Mucosa of descending colon (tissue), 3 donors: ENCODE results near the gene POLE3. TPM values are rescaled to one million over a fixed set of nuclear protein-coding genes. Genes with fewer than 3 reads are reported as not detected.
"Not testable (repeated sequence)": the region's sequence is repeated elsewhere in the genome, so short reads cannot be mapped to it uniquely, and the experiment has no call there.

ENCODE experiments used
- ATAC-seq: fragments of 200-7000 bp; cut with Tn5 transposase; one replicate; pipeline ENCODE4 v1.9.1; 2020; ENCODE audit warnings: mild to moderate bottlenecking, moderate library complexity
- DNase-seq, 3 donors: peaks; one replicate each; pipeline ENCODE4 v3.0.0-alpha.2; 2020
- H3K36me3 ChIP-seq: fragments of 200-600 bp; one replicate; pipeline ENCODE4 v1.8.0; 2021; ENCODE audit warnings: low read depth, mild to moderate bottlenecking
- H3K4me1 ChIP-seq: fragments of 200-600 bp; one replicate; pipeline ENCODE4 v1.8.0; 2021; ENCODE audit warnings: low read depth, mild to moderate bottlenecking
- H3K4me3 ChIP-seq: fragments of 200-600 bp; one replicate; pipeline ENCODE4 v1.8.0; 2021; ENCODE audit warnings: mild to moderate bottlenecking
- H3K9me3 ChIP-seq: fragments of 200-600 bp; one replicate; pipeline ENCODE4 v1.8.0; 2021; ENCODE audit warnings: mild to moderate bottlenecking
- intact Hi-C, 2 donors: fragments of 100-400 bp; cut with DNase I in 1 of 2; cut with micrococcal nuclease in 1 of 2; formaldehyde crosslinking; loops; one replicate each; pipeline versions ENCODE4 v1.11.0 to v1.11.1; 2022; cut with DNase I, micrococcal nuclease
- total RNA-seq, 3 donors: library from RNA; stranded (reverse); fragmentation: NEBNext Ultra II Directional in 2 of 3; extraction: Animal tissue kit (Norgen Biotek cat#: 25700) in 2 of 3; gene quantifications; one replicate each; pipeline versions ENCODE4 v1.2.1 to v1.2.4, GENCODE V29; 2021 to 2023
- TF ChIP-seq, protein P1 (sequence below): fragments of 200-600 bp; IDR thresholded peaks from one replicate; pipeline ENCODE4 v1.8.0; 2022; ENCODE audit warnings: antibody characterized with exemption, mild to moderate bottlenecking
- donor health status: DM: no; HTN: no; CAD: no; lungs with moderate emphysema.
- donor health status: DM: no; HTN: no; CAD: no.
- donor health status: DM: no; HTN: yes; CAD: no.

Gene POLE3
- total RNA-seq, 3 donors from 2014 or later, result 22.2 to 31.0 (median 28.6) TPM

DNA sequence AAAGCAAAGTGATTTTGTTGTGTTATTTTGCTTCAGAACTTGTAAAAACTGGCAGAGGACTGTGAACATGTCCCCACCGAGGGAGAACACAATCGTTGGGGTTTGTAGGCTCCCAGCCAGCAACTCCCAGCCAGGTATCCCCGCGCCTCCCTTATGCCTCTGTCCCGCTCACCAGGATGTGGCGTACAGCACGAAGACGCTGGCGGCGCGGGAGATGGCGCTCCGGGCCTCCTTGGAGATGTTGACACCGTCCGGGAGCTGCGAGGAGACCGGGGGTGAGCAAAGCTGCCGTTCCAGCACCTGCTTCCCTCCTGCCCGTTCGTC, 630 bp downstream of the POLE3 start:
- Histone ChIP-seq H3K36me3 (no peaks in the 10 kb centered on the region), H3K4me1 (peaks cover 15% of the 10 kb centered on the region), H3K4me3 (peak overlapping the region; percentile 73), H3K9me3 (no peaks in the 10 kb centered on the region)
- ATAC-seq (peak; percentile 15), DNase-seq (no peak)
- intact Hi-C loops, result loop anchor here (10.0 kb wide), 2 partner anchors 105 to 135 kb away; partner anchors contain the start of genes CDC26 (in 1 of the 2), PRPF4 (in 1 of the 2) and RNF183 (in 1 of the 2)
- TF ChIP-seq, protein P1, sequence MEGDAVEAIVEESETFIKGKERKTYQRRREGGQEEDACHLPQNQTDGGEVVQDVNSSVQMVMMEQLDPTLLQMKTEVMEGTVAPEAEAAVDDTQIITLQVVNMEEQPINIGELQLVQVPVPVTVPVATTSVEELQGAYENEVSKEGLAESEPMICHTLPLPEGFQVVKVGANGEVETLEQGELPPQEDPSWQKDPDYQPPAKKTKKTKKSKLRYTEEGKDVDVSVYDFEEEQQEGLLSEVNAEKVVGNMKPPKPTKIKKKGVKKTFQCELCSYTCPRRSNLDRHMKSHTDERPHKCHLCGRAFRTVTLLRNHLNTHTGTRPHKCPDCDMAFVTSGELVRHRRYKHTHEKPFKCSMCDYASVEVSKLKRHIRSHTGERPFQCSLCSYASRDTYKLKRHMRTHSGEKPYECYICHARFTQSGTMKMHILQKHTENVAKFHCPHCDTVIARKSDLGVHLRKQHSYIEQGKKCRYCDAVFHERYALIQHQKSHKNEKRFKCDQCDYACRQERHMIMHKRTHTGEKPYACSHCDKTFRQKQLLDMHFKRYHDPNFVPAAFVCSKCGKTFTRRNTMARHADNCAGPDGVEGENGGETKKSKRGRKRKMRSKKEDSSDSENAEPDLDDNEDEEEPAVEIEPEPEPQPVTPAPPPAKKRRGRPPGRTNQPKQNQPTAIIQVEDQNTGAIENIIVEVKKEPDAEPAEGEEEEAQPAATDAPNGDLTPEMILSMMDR, result no peak

DNA sequence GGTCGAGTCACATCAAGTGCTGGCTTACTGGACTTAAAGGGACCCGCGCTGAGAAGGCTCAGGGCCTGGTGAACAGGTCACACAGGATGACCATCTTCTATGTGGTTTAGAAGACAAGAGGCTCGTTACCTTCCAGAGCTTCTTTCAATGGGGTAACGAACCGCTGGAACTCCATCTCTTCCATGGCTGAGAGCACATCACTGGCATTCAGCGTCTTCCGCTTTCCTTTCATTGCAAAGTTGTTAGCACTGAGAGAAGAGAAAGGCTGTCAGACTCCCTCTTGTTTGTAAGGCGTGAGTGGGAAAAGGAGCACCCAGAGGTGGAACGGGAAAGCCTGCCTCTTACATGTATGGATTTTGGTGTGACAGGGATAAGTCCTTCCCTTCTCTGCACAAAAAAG, 994 bp downstream of the POLE3 start:
- H3K4me3 ChIP-seq, result peak overlapping the region; percentile 73
- no peaks in the 10 kb centered on the region for H3K9me3 ChIP-seq
- intact Hi-C loops, result loop anchor here in 1 of 2 donors (10.0 kb wide), 1 partner anchor 105 kb away; the partner anchor contains the start of gene RNF183
- DNase-seq (no peak), ATAC-seq (no peak)
- TF ChIP-seq, protein P1, result no peak
- H3K36me3 ChIP-seq, result no peaks in the 10 kb centered on the region
- H3K4me1 ChIP-seq, result peaks cover 15% of the 10 kb centered on the region

DNA sequence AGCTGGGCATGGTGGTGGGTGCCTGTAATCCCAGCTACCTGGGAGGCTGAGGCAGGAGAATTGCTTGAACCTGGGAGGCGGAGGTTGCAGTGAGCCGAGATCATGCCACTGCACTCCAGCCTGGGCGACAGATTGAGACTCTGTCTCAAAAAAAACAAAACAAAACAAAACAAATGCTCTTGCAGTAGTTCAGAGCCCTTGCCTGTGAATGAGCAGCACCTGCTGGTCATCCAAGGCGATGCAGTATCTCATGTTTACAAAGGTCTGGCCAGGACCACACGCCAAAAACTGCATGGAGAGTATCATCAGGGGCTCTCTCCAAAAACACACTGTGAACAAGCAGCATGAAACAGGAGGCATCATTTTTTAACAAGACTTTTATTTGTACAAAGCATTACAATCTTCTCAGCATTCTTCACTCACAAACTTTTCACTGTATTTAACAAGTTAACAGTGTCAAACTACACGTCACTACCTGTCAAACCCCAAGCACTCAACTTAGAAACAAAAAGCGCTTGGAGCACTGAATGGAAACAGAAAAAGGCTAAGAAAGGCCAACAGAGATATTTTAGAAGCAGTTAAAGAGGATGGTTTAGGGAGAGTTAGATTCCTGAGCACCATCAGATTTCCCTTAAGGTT, 3.5 kb downstream of the POLE3 start:
- peak; percentile 19 for ATAC-seq
- TF ChIP-seq, protein P1, result peak; percentile 64
- not testable (repeated sequence) for H3K9me3 ChIP-seq, H3K36me3 ChIP-seq, H3K4me3 ChIP-seq
- peak in 2 of 3 donors; percentile 70 to 84 for DNase-seq
- intact Hi-C loops, result loop anchor here (2.0 to 10.0 kb wide), 2 partner anchors 68 to 102 kb away; partner anchors contain the start of gene RNF183 (in 1 of the 2)
- H3K4me1 ChIP-seq, result peaks cover 15% of the 10 kb centered on the region

DNA sequence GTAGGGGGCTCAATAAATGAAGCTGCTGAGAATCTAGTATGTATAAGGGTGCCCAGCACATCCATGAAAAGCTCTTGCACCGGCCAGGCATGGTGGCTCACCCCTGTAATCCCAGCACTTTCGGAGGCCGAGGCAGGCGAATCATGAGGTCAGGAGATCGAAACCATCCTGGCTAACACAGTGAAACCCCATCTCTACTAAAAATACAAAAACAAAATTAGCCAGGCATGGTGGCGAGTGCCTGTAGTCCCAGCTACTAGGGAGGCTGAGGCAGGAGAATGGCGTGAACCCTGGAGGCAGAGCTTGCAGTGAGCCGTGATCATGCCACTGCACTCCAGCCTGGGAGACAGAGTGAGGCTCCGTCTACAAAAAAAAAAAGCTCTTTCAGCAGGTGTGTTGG, 4.1 kb downstream of the POLE3 start:
- not testable (repeated sequence) for ATAC-seq, H3K9me3 ChIP-seq, H3K4me3 ChIP-seq, H3K36me3 ChIP-seq, DNase-seq
- intact Hi-C loops, result loop anchor here (2.0 to 10.0 kb wide), 2 partner anchors 68 to 102 kb away; partner anchors contain the start of gene RNF183 (in 1 of the 2)
- peaks cover 15% of the 10 kb centered on the region for H3K4me1 ChIP-seq

DNA sequence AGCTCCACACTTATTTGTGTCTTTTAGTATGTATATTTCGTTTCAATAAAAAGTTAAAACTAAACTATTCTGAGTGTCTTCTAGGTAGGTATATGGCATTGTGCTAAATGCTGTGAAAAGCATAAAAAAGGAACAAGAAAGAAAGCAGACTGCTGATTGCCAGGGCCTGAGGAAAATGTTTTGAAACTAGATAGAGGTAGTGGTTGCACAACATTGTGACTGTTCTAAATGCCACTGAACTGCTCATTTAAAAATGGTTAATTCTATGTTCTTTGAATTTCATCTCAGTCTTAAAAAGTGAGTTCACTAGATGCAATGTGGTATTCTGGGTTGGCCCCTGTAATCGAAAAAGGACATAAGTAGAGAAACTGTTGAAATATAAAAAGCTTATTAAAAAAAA, 6.8 kb downstream of the POLE3 start:
- intact Hi-C loops, result loop anchor here in 1 of 2 donors (10.0 kb wide), 1 partner anchor 99 kb away; the partner anchor contains the start of gene RNF183
- no peaks in the 10 kb centered on the region for H3K9me3 ChIP-seq
- ATAC-seq (no peak), DNase-seq (no peak)
- no peak overlapping the region for H3K4me3 ChIP-seq
- peaks cover 26% of the 10 kb centered on the region for H3K4me1 ChIP-seq
- TF ChIP-seq, protein P1, result no peak
- H3K36me3 ChIP-seq, result peaks cover 4% of the 10 kb centered on the region

DNA sequence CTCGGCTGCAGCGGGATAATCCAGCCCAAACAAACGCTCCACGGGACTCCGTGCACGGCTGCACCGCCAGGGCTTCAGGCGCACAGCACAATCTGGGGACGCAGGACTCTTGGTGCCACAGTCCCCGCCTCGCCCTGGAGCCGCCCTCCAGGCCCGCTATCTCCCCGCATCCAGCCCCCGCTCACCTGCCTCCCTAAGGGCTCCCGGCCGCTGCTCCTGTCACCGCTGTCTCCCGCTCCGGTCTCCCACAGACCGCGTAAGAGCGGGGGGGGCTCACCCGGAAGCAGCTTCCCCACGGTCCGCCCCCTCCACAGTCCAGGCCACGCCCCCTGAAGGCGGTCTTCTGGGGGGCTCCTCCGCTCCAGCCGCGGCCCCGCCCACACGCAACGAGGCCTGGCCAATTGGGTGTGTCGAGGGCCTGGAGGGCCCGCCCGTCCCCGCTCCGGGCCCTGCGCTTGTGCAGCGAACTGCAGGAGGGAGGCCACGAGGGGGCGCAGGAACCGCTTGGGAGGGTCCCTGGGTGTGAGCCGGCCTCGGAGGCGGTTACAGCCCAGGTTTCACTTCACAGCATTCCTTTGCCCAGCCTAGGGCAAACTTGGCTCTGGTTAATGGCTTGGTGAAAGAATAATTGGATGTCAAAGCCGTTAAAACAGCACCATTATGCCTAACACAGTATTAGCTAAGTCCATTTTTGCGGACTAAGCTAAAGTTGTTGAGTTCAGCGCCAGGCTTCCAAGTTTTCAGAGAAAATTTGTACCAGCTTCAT, 9.3 kb downstream of the POLE3 start, which contains the start of gene ALAD:
Gene ALAD (minus strand): TSS at position 258 of the 766 bp plus-strand sequence. CDS start 7,725 bp downstream, outside the sequence.
- intact Hi-C loops, result loop anchor here in 1 of 2 donors (10.0 kb wide), 1 partner anchor 96 kb away; the partner anchor contains the start of gene RNF183
- H3K9me3 ChIP-seq, result no peaks in the 10 kb centered on the region

More for the DNA sequence above, 9.3 kb downstream of the POLE3 start, which contains the start of gene ALAD:
- peak; percentile 99 for ATAC-seq
- TF ChIP-seq, protein P1, result peak; percentile 98
- H3K4me1 ChIP-seq, result peaks cover 28% of the 10 kb centered on the region
- H3K4me3 ChIP-seq, result peak within 1 kb of the TSS; percentile 44
- DNase-seq, result peak; percentile 99 to 100 (median 100)
- H3K36me3 ChIP-seq, result peaks cover 4% of the 10 kb centered on the region
